Panc1 (cell line): ENCODE measurements around the gene SLC25A30. TPM values are rescaled to one million over a fixed set of nuclear protein-coding genes. Genes with fewer than 3 reads are reported as not detected.
A peak's percentile ranks its signal among the peaks of the same experiment; 100 is the strongest.

Source experiments
- ATAC-seq: fragments of 200-7000 bp; cut with Tn5 transposase; 2 replicates; pipeline ENCODE4 v1.9.1; 2020; ENCODE audit warnings: mild to moderate bottlenecking, moderate library complexity
- BruUV-seq: library from RNA; stranded (reverse); fragments of 400-500 nt; replicated peaks from 2 replicates; lab custom pipeline; 2021; lab: Mats Ljungman, UMichigan
- CTCF ChIA-PET: fragments of 300-600 bp; sonication (Branson Sonifier 250); formaldehyde crosslinking; loops from one replicate; lab custom pipeline; 2022; ENCODE audit warnings: antibody characterized with exemption; lab: Charles Lee
- POLR2A ChIA-PET: fragments of 300-600 bp; sonication (Branson Sonifier 250); formaldehyde crosslinking; loops from one replicate; lab custom pipeline; 2022; ENCODE audit warnings: antibody characterized with exemption; lab: Charles Lee
- DNase-seq: peaks from one replicate; pipeline ENCODE4 v3.0.0-alpha.2; 2010; ENCODE audit warnings: low read depth, low spot score
- H3K27ac ChIP-seq: 2 replicates; pipeline ENCODE4 v1.5.1; 2011; ENCODE audit warnings: mild to moderate bottlenecking, low read length, inconsistent platforms
- H3K27me3 ChIP-seq: fragments of 200-500 bp; sonication (Bioruptor generic); 2 replicates; pipeline ENCODE4 v1.6.0; 2014; ENCODE audit warnings: low read length, inconsistent platforms; ENCODE audit not compliant: control insufficient read depth, insufficient read depth
- H3K36me3 ChIP-seq: fragments of 200-500 bp; sonication (Bioruptor generic); 2 replicates; pipeline ENCODE4 v1.5.1; 2014; ENCODE audit warnings: inconsistent platforms, mild to moderate bottlenecking, low read length, moderate library complexity; ENCODE audit not compliant: control insufficient read depth, insufficient read depth
- H3K4me1 ChIP-seq: 2 replicates; pipeline ENCODE4 v1.5.1; 2011; ENCODE audit warnings: inconsistent platforms, mild to moderate bottlenecking, low read length, moderate library complexity; ENCODE audit not compliant: control insufficient read depth, insufficient read depth
- H3K4me3 ChIP-seq, 2 experiments: 2 replicates each; pipeline ENCODE4 v1.5.1; 2011 to 2012; ENCODE audit warnings: low read depth in 2 of 2, low read length in 2 of 2, mild to moderate bottlenecking in 2 of 2, inconsistent platforms in 1 of 2, moderate library complexity in 1 of 2
- H3K9me3 ChIP-seq: fragments of 200-500 bp; sonication (Bioruptor generic); 2 replicates; pipeline ENCODE4 v1.5.1; 2014; ENCODE audit warnings: low read depth, mild to moderate bottlenecking, inconsistent platforms, low read length, moderate library complexity; ENCODE audit not compliant: control insufficient read depth, insufficient read depth
- CTCF ChIP-seq: fragments of 450-650 bp; IDR thresholded peaks from 2 replicates; pipeline ENCODE4 v1.5.1; 2017; ENCODE audit warnings: mild to moderate bottlenecking
- POLR2AphosphoS5 ChIP-seq: IDR thresholded peaks from 2 replicates; pipeline ENCODE4 v1.6.1; 2012; ENCODE audit warnings: mild to moderate bottlenecking, low read depth, low read length, moderate library complexity
- REST ChIP-seq, 2 experiments: IDR thresholded peaks; 2 replicates each; pipeline ENCODE4 v1.6.1; 2011 to 2012; ENCODE audit warnings: low read depth in 2 of 2, control low read depth in 1 of 2, low read length in 1 of 2, mild to moderate bottlenecking in 1 of 2, moderate library complexity in 1 of 2; ENCODE audit not compliant: insufficient read depth in 1 of 2
- SIN3A ChIP-seq: IDR thresholded peaks from 2 replicates; pipeline ENCODE4 v1.6.1; 2012; ENCODE audit warnings: low read depth, mild to moderate bottlenecking, low read length, moderate library complexity, borderline replicate concordance; ENCODE audit not compliant: insufficient read depth
- TCF7L2 ChIP-seq: IDR thresholded peaks from 2 replicates; pipeline ENCODE4 v1.6.1; 2011; ENCODE audit warnings: mild to moderate bottlenecking, low read depth, low read length, inconsistent platforms
- in situ Hi-C: cut with HindIII; loops from 2 replicates; pipeline ENCODE4 v1.10.0; 2016; ENCODE audit warnings: low sequenced_read_pairs, low pct_unique_long_range_greater_than_20kb
- intact Hi-C: fragments of 100-400 bp; cut with micrococcal nuclease; formaldehyde crosslinking; loops from one replicate; pipeline ENCODE4 v1.10.0; 2022; ENCODE audit not compliant: unreplicated experiment
- total RNA-seq: library from RNA; stranded (reverse); gene quantifications from one replicate; pipeline ENCODE4 v1.2.1, GENCODE V29; 2021; ENCODE audit not compliant: unreplicated experiment

The SLC25A30 gene
- total RNA-seq, 1 experiment from 2014 or later: 26.8 TPM

GRCh38 chr13:45398877-45399276 lies 19.3 kb downstream of the SLC25A30 start:
- H3K36me3 ChIP-seq: peaks cover 2% of the 10 kb centered on the region; the same call in 1 of the 2 replicates
- no TSS peak for BruUV-seq
- H3K4me3 ChIP-seq: no peak overlapping the region
- no peaks in the 10 kb centered on the region for H3K9me3 ChIP-seq
- no peak overlapping the region for H3K27ac ChIP-seq
- ChIA-PET CTCF (no interaction called here), POLR2A (no interaction called here)
- no peak for TF ChIP-seq REST (IDR thresholded peaks at IDR 0.05; ENCODE audit: insufficient read depth in 1 of 2, low read depth in 2 of 2, low read length in 1 of 2)
- no peak for TF ChIP-seq TCF7L2
- TF ChIP-seq CTCF: no peak
- no peak for TF ChIP-seq SIN3A
- TF ChIP-seq POLR2AphosphoS5: no peak
- no peaks in the 10 kb centered on the region for H3K4me1 ChIP-seq
- in situ Hi-C loops: no loop called here
- ATAC-seq (no peak), DNase-seq (no peak)
- H3K27me3 ChIP-seq: no peaks in the 10 kb centered on the region
- intact Hi-C loops: no loop called here

- BruUV-seq: no TSS peak
- POLR2A ChIA-PET: no interaction called here
- Histone ChIP-seq H3K9me3 (no peaks in the 10 kb centered on the region), H3K4me3 (no peak overlapping the region), H3K4me1 (no peaks in the 10 kb centered on the region), H3K27ac (no peak overlapping the region), H3K36me3 (peaks cover 2% of the 10 kb centered on the region; the same call in 1 of the 2 replicates), H3K27me3 (no peaks in the 10 kb centered on the region)
- intact Hi-C loops: no loop called here
- TF ChIP-seq TCF7L2 (no peak), POLR2AphosphoS5 (no peak)
- CTCF ChIA-PET: no interaction called here
- ATAC-seq (no peak), DNase-seq (no peak)
- in situ Hi-C loops: no loop called here
These were observed 21.6 kb downstream of the SLC25A30 start for GRCh38 chr13:45396533-45397095.

- no peak for TF ChIP-seq TCF7L2
- peak; percentile 82 for TF ChIP-seq CTCF
- DNase-seq (no peak), ATAC-seq (peak; percentile 83)
- Histone ChIP-seq H3K4me1 (no peaks in the 10 kb centered on the region), H3K27ac (no peak overlapping the region), H3K4me3 (no peak overlapping the region), H3K36me3 (peaks cover 2% of the 10 kb centered on the region; the same call in 1 of the 2 replicates), H3K27me3 (no peaks in the 10 kb centered on the region), H3K9me3 (no peaks in the 10 kb centered on the region)
- ChIA-PET CTCF (interaction anchor here (0.6 to 0.7 kb wide), 2 partner anchors 18 to 252 kb away, joined by 3 read pairs; no protein-coding TSS in a partner anchor), POLR2A (interaction anchor here (0.6 kb wide), 1 partner anchor 22 kb away, joined by 11 read pairs; no protein-coding TSS in a partner anchor)
- intact Hi-C loops (no loop called here), in situ Hi-C loops (no loop called here)
- no TSS peak for BruUV-seq
These were observed 24.1 kb downstream of the SLC25A30 start for GRCh38 chr13:45393941-45394570.
